HG03354 (cell line): ENCODE measurements around the gene NKD2.

Source experiments
- ATAC-seq: cut with Tn5 transposase; IDR thresholded peaks from one replicate; pipeline ENCODE4 v1.9.1; 2021; ENCODE audit warnings: mild to moderate bottlenecking; ENCODE audit not compliant: unreplicated experiment, poor library complexity, severe bottlenecking

Gene NKD2

GRCh38 chr5:978054-978453 is 30.5 kb upstream of the NKD2 start:
- ATAC-seq, result no peak

- ATAC-seq, result no peak
Observed at GRCh38 chr5:978693-979092, 29.9 kb upstream of the NKD2 start.

GRCh38 chr5:979100-979817 is 29.3 kb upstream of the NKD2 start:
- no peak for ATAC-seq

- ATAC-seq, result no peak
Observed at GRCh38 chr5:980001-980588, 28.5 kb upstream of the NKD2 start.

GRCh38 chr5:980966-981365 is 27.6 kb upstream of the NKD2 start:
- no peak for ATAC-seq

GRCh38 chr5:981456-981855 is 27.1 kb upstream of the NKD2 start:
- ATAC-seq, result no peak

- no peak for ATAC-seq
Observed at GRCh38 chr5:982377-983237, 26.0 kb upstream of the NKD2 start.

- no peak for ATAC-seq
Observed at GRCh38 chr5:983238-983524, 25.4 kb upstream of the NKD2 start.

- no peak for ATAC-seq
Observed at GRCh38 chr5:983568-983967, 25.0 kb upstream of the NKD2 start.

- ATAC-seq, result no peak
Observed at GRCh38 chr5:984774-985173, 23.8 kb upstream of the NKD2 start.

GRCh38 chr5:987761-988160 is 20.8 kb upstream of the NKD2 start:
- no peak for ATAC-seq

- no peak for ATAC-seq
Observed at GRCh38 chr5:988322-988721, 20.3 kb upstream of the NKD2 start.

GRCh38 chr5:989961-990530 is 18.6 kb upstream of the NKD2 start:
- no peak for ATAC-seq

GRCh38 chr5:991472-992267 is 16.9 kb upstream of the NKD2 start:
- ATAC-seq, result no peak

GRCh38 chr5:994272-994607 is 14.4 kb upstream of the NKD2 start:
- ATAC-seq, result no peak

- ATAC-seq, result no peak
Observed at GRCh38 chr5:994821-995220, 13.8 kb upstream of the NKD2 start.

- no peak for ATAC-seq
Observed at GRCh38 chr5:995318-995717, 13.3 kb upstream of the NKD2 start.

GRCh38 chr5:997001-997474 is 11.6 kb upstream of the NKD2 start:
- ATAC-seq, result no peak

- ATAC-seq, result no peak
Observed at GRCh38 chr5:997711-998110, 10.9 kb upstream of the NKD2 start.
